ENCODE results near the gene LYRM9.
"Not testable (repeated sequence)": the region's sequence is repeated elsewhere in the genome, so short reads cannot be mapped to it uniquely, and the experiment has no call there.

LYRM9 gene

GRCh38 chr17:27845264-27846041 lies 47.7 kb downstream of the LYRM9 start:
- DNase-seq (ENCODE audit: low read depth in 1 of 2, low spot score in 1 of 2): no peak

- DNase-seq (ENCODE audit: low read depth in 1 of 2, low spot score in 1 of 2): no peak
These were observed 52.5 kb downstream of the LYRM9 start for GRCh38 chr17:27840688-27841087.

- not testable (repeated sequence) for DNase-seq (ENCODE audit: low read depth in 1 of 2, low spot score in 1 of 2)
These were observed 52.8 kb downstream of the LYRM9 start for GRCh38 chr17:27840406-27840678.

- DNase-seq (ENCODE audit: low read depth in 1 of 2, low spot score in 1 of 2): not testable (repeated sequence)
These were observed 53.4 kb downstream of the LYRM9 start for GRCh38 chr17:27839571-27840405.

- DNase-seq (ENCODE audit: low read depth in 1 of 2, low spot score in 1 of 2): not testable (repeated sequence)
These were observed 54.6 kb downstream of the LYRM9 start for GRCh38 chr17:27838607-27839006.

GRCh38 chr17:27837769-27838168 lies 55.4 kb downstream of the LYRM9 start:
- not testable (repeated sequence) for DNase-seq (ENCODE audit: low read depth in 1 of 2, low spot score in 1 of 2)

- DNase-seq (ENCODE audit: low read depth in 1 of 2, low spot score in 1 of 2): no peak
These were observed 56.5 kb downstream of the LYRM9 start for GRCh38 chr17:27836651-27837050.

- no peak for DNase-seq (ENCODE audit: low read depth in 1 of 2, low spot score in 1 of 2)
These were observed 58.6 kb downstream of the LYRM9 start for GRCh38 chr17:27834571-27834970.

GRCh38 chr17:27832831-27833230 lies 60.3 kb downstream of the LYRM9 start:
- no peak for DNase-seq (ENCODE audit: low read depth in 1 of 2, low spot score in 1 of 2)

GRCh38 chr17:27829888-27830287 lies 63.3 kb downstream of the LYRM9 start:
- DNase-seq (ENCODE audit: low read depth in 1 of 2, low spot score in 1 of 2): not testable (repeated sequence)

- DNase-seq (ENCODE audit: low read depth in 1 of 2, low spot score in 1 of 2): not testable (repeated sequence)
These were observed 63.9 kb downstream of the LYRM9 start for GRCh38 chr17:27829143-27829711.
